Smooth muscle cell (in vitro differentiated cells): ENCODE data around the gene PLPPR5. TPM values are rescaled to one million over a fixed set of nuclear protein-coding genes. Genes with fewer than 3 reads are reported as not detected.
A peak's percentile ranks its signal among the peaks of the same experiment; 100 is the strongest.

Experiments
- DNase-seq: peaks from one replicate; lab custom pipeline; 2025; ENCODE audit not compliant: unreplicated experiment; lab: John Stamatoyannopoulos, UW
- H2AFZ ChIP-seq: fragments of 200-600 bp; sonication (generic); 2 replicates; pipeline ENCODE4 v1.6.0; 2016; ENCODE audit warnings: antibody characterized with exemption, low read depth, mild to moderate bottlenecking
- H3F3A ChIP-seq: fragments of 200-600 bp; sonication (generic); 2 replicates; pipeline ENCODE4 v1.6.0; 2017; ENCODE audit warnings: antibody characterized with exemption, low read depth
- H3K27ac ChIP-seq: fragments of 200-600 bp; sonication (generic); 2 replicates; pipeline ENCODE4 v1.5.1; 2016; ENCODE audit warnings: low read depth, mild to moderate bottlenecking
- H3K27me3 ChIP-seq: fragments of 200-600 bp; sonication (generic); 2 replicates; pipeline ENCODE4 v1.6.1; 2016; ENCODE audit warnings: low read depth, mild to moderate bottlenecking
- H3K36me3 ChIP-seq: fragments of 200-600 bp; sonication (generic); 2 replicates; pipeline ENCODE4 v1.5.1; 2016; ENCODE audit warnings: low read depth
- H3K4me1 ChIP-seq: fragments of 200-600 bp; sonication (generic); 2 replicates; pipeline ENCODE4 v1.5.1; 2016; ENCODE audit warnings: low read depth
- H3K4me2 ChIP-seq: fragments of 200-600 bp; sonication (generic); 2 replicates; pipeline ENCODE4 v1.6.0; 2016; ENCODE audit warnings: mild to moderate bottlenecking
- H3K4me3 ChIP-seq: fragments of 200-600 bp; sonication (generic); 2 replicates; pipeline ENCODE4 v1.5.1; 2016; ENCODE audit warnings: mild to moderate bottlenecking
- H3K79me2 ChIP-seq: fragments of 200-600 bp; sonication (generic); 2 replicates; pipeline ENCODE4 v1.6.0; 2016; ENCODE audit warnings: low read depth, mild to moderate bottlenecking
- H3K9ac ChIP-seq: fragments of 200-600 bp; sonication (generic); 2 replicates; pipeline ENCODE4 v1.6.0; 2016; ENCODE audit warnings: low read depth
- H3K9me3 ChIP-seq: fragments of 200-600 bp; sonication (generic); replicated peaks from 2 replicates; pipeline ENCODE4 v1.5.1; 2016; ENCODE audit warnings: low read depth
- H4K20me1 ChIP-seq: fragments of 200-600 bp; sonication (generic); 2 replicates; pipeline ENCODE4 v1.6.0; 2016; ENCODE audit warnings: low read depth
- WGBS: methylation state at CpG from one replicate; pipeline ENCODE4 v1.1.7; 2016; ENCODE audit warnings: low lambda C conversion rate; 5-methylcytosine and 5-hydroxymethylcytosine counted together
- polyA plus RNA-seq: library from polyadenylated mRNA; unstranded; fragments of >200 nt; fragmentation: Nextera tagmentation; extraction: Ambion mirVana; gene quantifications from 2 replicates; pipeline ENCODE4 v1.2.1, GENCODE V29; 2016
- total RNA-seq: library from RNA; depleted of rRNA; stranded (reverse); fragments of >200 nt; gene quantifications from 2 replicates; pipeline ENCODE4 v1.2.3, GENCODE V29; 2014
- TF ChIP-seq, protein P1 (sequence below): fragments of 200-600 bp; sonication (generic); IDR thresholded peaks from 2 replicates; pipeline ENCODE4 v1.5.1; 2017; ENCODE audit warnings: borderline replicate concordance, mild to moderate bottlenecking, antibody characterized with exemption; ENCODE audit not compliant: insufficient read depth, poor library complexity, severe bottlenecking

PLPPR5 gene
- total and polyA plus RNA-seq, 2 experiments from 2014 or later, result 0.18 to 0.34 TPM

DNA sequence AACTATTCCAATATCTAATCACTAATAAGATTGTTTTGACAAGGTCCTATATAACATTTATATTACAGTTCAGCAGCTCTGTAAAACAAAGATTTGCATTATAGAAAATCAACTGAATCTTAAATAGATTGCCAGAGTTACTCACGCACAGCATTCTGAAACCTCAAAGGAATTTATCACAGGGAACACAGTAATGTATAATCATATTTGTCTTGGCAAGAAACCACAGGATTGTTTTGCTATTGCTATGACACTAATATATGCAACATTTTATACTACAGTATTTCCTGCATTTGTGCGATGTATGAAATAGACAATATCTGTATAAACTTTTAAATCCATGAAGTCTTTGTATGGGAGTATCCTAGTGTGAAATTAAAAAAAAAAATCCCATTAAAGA is 101.4 kb downstream of the PLPPR5 start:
- no peak for DNase-seq
- H4K20me1 ChIP-seq, result no peaks in the 10 kb centered on the region
- no peak overlapping the region for H3K4me3 ChIP-seq
- H2AFZ ChIP-seq, result no peak overlapping the region
- no peak overlapping the region for H3K27ac ChIP-seq
- H3K27me3 ChIP-seq, result no peaks in the 10 kb centered on the region
- no peak overlapping the region for H3K4me2 ChIP-seq
- H3K79me2 ChIP-seq, result no peaks in the 10 kb centered on the region
- H3K9me3 ChIP-seq, result no peaks in the 10 kb centered on the region
- TF ChIP-seq, protein P1, sequence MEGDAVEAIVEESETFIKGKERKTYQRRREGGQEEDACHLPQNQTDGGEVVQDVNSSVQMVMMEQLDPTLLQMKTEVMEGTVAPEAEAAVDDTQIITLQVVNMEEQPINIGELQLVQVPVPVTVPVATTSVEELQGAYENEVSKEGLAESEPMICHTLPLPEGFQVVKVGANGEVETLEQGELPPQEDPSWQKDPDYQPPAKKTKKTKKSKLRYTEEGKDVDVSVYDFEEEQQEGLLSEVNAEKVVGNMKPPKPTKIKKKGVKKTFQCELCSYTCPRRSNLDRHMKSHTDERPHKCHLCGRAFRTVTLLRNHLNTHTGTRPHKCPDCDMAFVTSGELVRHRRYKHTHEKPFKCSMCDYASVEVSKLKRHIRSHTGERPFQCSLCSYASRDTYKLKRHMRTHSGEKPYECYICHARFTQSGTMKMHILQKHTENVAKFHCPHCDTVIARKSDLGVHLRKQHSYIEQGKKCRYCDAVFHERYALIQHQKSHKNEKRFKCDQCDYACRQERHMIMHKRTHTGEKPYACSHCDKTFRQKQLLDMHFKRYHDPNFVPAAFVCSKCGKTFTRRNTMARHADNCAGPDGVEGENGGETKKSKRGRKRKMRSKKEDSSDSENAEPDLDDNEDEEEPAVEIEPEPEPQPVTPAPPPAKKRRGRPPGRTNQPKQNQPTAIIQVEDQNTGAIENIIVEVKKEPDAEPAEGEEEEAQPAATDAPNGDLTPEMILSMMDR, result no peak
- no peak overlapping the region for H3K9ac ChIP-seq
- peaks cover 5% of the 10 kb centered on the region for H3K4me1 ChIP-seq
- H3K36me3 ChIP-seq, result no peaks in the 10 kb centered on the region
- 67% methylated on average over 2 of the region's 2 CpGs for WGBS
- H3F3A ChIP-seq, result no peaks in the 10 kb centered on the region

DNA sequence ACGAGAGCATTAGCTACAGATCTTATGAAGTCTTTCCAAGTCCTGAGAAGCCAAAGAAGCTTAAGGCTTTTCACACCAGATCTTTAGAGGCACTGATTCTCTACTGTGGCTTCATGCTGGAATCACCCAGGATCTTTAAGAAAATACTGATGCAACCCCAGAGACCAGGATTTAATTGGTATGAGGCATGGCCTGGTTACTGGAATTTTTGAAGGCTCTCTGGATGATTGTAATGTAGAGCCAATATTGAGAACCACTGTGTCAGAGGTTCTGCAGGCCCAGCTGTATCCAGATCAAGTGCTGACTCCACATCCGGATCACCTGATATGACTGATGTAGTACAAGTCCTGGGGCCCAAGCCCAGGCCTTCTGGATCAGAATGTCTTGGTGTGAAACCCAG is 105.7 kb downstream of the PLPPR5 start:
- Histone ChIP-seq H3K79me2 (no peaks in the 10 kb centered on the region), H3K4me2 (no peak overlapping the region), H2AFZ (peak overlapping the region; percentile 6), H3K4me1 (peaks cover 6% of the 10 kb centered on the region), H3K9ac (no peak overlapping the region), H3K36me3 (no peaks in the 10 kb centered on the region), H3K9me3 (no peaks in the 10 kb centered on the region), H4K20me1 (no peaks in the 10 kb centered on the region), H3F3A (no peaks in the 10 kb centered on the region), H3K4me3 (no peak overlapping the region), H3K27me3 (no peaks in the 10 kb centered on the region), H3K27ac (peak overlapping the region; percentile 33)
- 34% methylated on average over 2 of the region's 2 CpGs for WGBS
- TF ChIP-seq, protein P1, result no peak
- DNase-seq, result no peak

DNA sequence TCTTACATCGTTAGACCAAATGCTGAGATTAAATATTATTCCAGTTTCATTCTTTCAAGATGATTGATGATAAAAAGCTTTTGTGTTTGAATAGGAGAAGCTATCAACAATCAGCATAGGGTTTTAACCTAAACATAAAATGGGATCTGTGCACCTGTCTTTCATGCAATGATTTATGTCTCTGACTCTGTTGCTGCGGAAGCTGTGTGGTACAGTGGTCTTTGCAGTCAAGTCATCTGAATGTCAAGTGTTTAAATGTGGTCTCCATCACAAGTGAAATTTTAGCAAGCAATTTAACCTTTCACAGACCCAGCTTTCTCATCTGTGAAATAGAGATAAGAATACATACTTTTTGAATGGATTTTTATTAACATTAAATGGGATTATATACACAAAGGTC is 107.2 kb downstream of the PLPPR5 start:
- H3K36me3 ChIP-seq, result no peaks in the 10 kb centered on the region
- H3K4me1 ChIP-seq, result peaks cover 6% of the 10 kb centered on the region
- 92% methylated on average over 2 of the region's 2 CpGs for WGBS
- no peaks in the 10 kb centered on the region for H3K27me3 ChIP-seq
- H3K27ac ChIP-seq, result no peak overlapping the region
- no peak for DNase-seq
- no peaks in the 10 kb centered on the region for H3K79me2 ChIP-seq
- no peaks in the 10 kb centered on the region for H3F3A ChIP-seq
- H3K4me2 ChIP-seq, result no peak overlapping the region
- no peak overlapping the region for H3K9ac ChIP-seq
- H3K4me3 ChIP-seq, result no peak overlapping the region
- H4K20me1 ChIP-seq, result no peaks in the 10 kb centered on the region
- TF ChIP-seq, protein P1, result no peak
- H3K9me3 ChIP-seq, result no peaks in the 10 kb centered on the region
- no peak overlapping the region for H2AFZ ChIP-seq

DNA sequence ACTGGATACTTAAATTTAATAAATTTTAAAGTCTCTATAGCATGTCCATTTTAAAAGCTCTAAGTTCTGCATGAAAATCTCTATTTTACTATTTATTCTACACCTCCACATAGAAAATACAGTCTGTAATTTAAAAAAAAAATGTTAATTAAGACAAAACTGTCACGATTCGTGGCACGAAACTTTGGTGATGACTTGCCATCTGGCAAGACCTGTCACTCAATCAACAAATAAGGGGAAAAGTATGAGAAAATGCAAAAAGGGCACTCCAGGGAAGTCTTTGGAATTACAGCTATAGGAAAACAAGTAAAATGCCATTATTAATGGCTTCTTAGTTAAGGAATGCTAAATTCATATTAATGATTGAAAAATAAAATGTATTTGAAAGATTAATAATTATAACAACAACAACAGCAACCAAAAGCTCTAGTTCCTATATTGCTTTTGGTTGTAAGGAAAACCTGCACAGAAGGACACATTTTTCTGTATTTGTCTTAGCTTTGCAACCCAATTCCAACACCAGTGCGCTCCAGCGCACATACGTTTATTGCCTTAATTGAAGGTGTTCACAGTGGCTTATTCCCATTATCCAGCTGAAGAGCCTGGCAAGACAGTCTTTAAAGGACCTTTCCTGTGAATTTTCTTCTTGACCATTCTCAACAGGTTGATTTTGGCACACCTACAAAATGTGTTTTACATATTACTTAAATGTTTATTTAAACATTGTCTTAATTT is 107.8 kb downstream of the PLPPR5 start:
- no peak overlapping the region for H3K9ac ChIP-seq
- H3K27me3 ChIP-seq, result no peaks in the 10 kb centered on the region
- no peak for DNase-seq
- 97% methylated on average over 6 of the region's 6 CpGs for WGBS
- TF ChIP-seq, protein P1, result no peak
- H2AFZ ChIP-seq, result no peak overlapping the region
- H3K4me2 ChIP-seq, result no peak overlapping the region
- H4K20me1 ChIP-seq, result no peaks in the 10 kb centered on the region
- H3K36me3 ChIP-seq, result no peaks in the 10 kb centered on the region
- H3F3A ChIP-seq, result no peaks in the 10 kb centered on the region
- H3K4me3 ChIP-seq, result no peak overlapping the region
- H3K9me3 ChIP-seq, result no peaks in the 10 kb centered on the region
- H3K79me2 ChIP-seq, result no peaks in the 10 kb centered on the region
- H3K4me1 ChIP-seq, result peaks cover 6% of the 10 kb centered on the region
- H3K27ac ChIP-seq, result no peak overlapping the region
